CD14-positive monocyte (primary cell): ENCODE results near the gene IL16. TPM values are rescaled to one million over a fixed set of nuclear protein-coding genes. Genes with fewer than 3 reads are reported as not detected.

Experiments
- DNase-seq, 3 donors: peaks; one replicate each; pipeline ENCODE4 v3.0.0-alpha.2; 2011 to 2022
- H2AFZ ChIP-seq: 2 replicates; pipeline ENCODE4 v1.6.0; 2012; ENCODE audit warnings: mild to moderate bottlenecking, low read depth, low read length, inconsistent platforms; ENCODE audit not compliant: insufficient read depth, poor library complexity, severe bottlenecking
- H3K27ac ChIP-seq, 2 donors: 1 replicate in 1 of 2; 2 replicates in 1 of 2; pipeline ENCODE4 v1.5.1; 2012 to 2013; ENCODE audit warnings: low read length in 2 of 2, control low read depth in 1 of 2, inconsistent platforms in 1 of 2, low read depth in 1 of 2, mild to moderate bottlenecking in 1 of 2
- H3K27me3 ChIP-seq, 2 donors: one replicate each; pipeline versions ENCODE4 v1.6.0 to v1.6.1; 2011 to 2013; ENCODE audit warnings: low read length in 2 of 2; ENCODE audit not compliant: control insufficient read depth in 2 of 2, insufficient read depth in 2 of 2
- H3K36me3 ChIP-seq, 2 donors: replicated peaks in 1 of 2; 1 replicate in 1 of 2; 2 replicates in 1 of 2; pipeline versions ENCODE4 v1.5.1 to v1.6.1; 2012 to 2013; ENCODE audit warnings: low read length in 2 of 2, control low read depth in 1 of 2, inconsistent platforms in 1 of 2, mild to moderate bottlenecking in 1 of 2; ENCODE audit not compliant: insufficient read depth in 2 of 2, control insufficient read depth in 1 of 2
- H3K4me1 ChIP-seq, 2 donors: 1 replicate in 1 of 2; 2 replicates in 1 of 2; pipeline versions ENCODE4 v1.5.1 to v1.6.1; 2012 to 2013; ENCODE audit warnings: low read length in 2 of 2, control low read depth in 1 of 2, inconsistent platforms in 1 of 2, mild to moderate bottlenecking in 1 of 2, moderate library complexity in 1 of 2; ENCODE audit not compliant: insufficient read depth in 2 of 2, control insufficient read depth in 1 of 2
- H3K4me2 ChIP-seq: replicated peaks from 2 replicates; pipeline ENCODE3; 2012; ENCODE audit warnings: low read length, moderate library complexity, mild to moderate bottlenecking; ENCODE audit not compliant: poor library complexity, severe bottlenecking; ENCODE audit errors: extremely low read depth
- H3K4me3 ChIP-seq, 3 experiments: fragments of 200-600 bp in 1 of 3; sonication (generic) in 1 of 3; replicated peaks in 1 of 3; 1 replicate in 2 of 3; 2 replicates in 1 of 3; pipeline ENCODE4 v1.5.1; 2011 to 2013; ENCODE audit warnings: low read length in 3 of 3, mild to moderate bottlenecking in 3 of 3, control low read depth in 2 of 3, low read depth in 2 of 3, inconsistent platforms in 1 of 3, moderate library complexity in 1 of 3
- H3K79me2 ChIP-seq: 2 replicates; pipeline ENCODE4 v1.6.0; 2012; ENCODE audit warnings: mild to moderate bottlenecking, control low read depth, inconsistent platforms, low read length, moderate library complexity; ENCODE audit not compliant: insufficient read depth
- H3K9ac ChIP-seq: 2 replicates; pipeline ENCODE4 v1.6.0; 2017; ENCODE audit warnings: low read length, mild to moderate bottlenecking; ENCODE audit not compliant: insufficient read depth, poor library complexity, severe bottlenecking
- H3K9me3 ChIP-seq, 2 donors: replicated peaks in 1 of 2; 1 replicate in 1 of 2; 2 replicates in 1 of 2; pipeline versions ENCODE4 v1.5.1 to v1.6.1; 2012 to 2013; ENCODE audit warnings: low read length in 2 of 2, control low read depth in 1 of 2; ENCODE audit not compliant: control insufficient read depth in 1 of 2, insufficient read depth in 1 of 2
- H4K20me1 ChIP-seq: 2 replicates; pipeline ENCODE4 v1.6.0; 2012; ENCODE audit warnings: mild to moderate bottlenecking, low read length, control low read depth, moderate library complexity; ENCODE audit not compliant: insufficient read depth
- H3K27ac Mint-ChIP-seq, 7 donors: one replicate each; pipeline ENCODE4 v1.8.0; 2020; ENCODE audit warnings: mild to moderate bottlenecking in 7 of 7, mixed read lengths in 7 of 7, moderate library complexity in 6 of 7, inconsistent platforms in 2 of 7
- H3K27me3 Mint-ChIP-seq, 3 donors: one replicate each; pipeline ENCODE4 v1.8.0; 2021 to 2022; ENCODE audit warnings: low read depth in 3 of 3, mild to moderate bottlenecking in 3 of 3, mixed read lengths in 3 of 3, moderate library complexity in 3 of 3, inconsistent platforms in 1 of 3
- H3K36me3 Mint-ChIP-seq, 2 donors: one replicate each; pipeline ENCODE4 v1.8.0; 2020; ENCODE audit warnings: mixed read lengths in 2 of 2, inconsistent platforms in 1 of 2, mild to moderate bottlenecking in 1 of 2
- H3K4me1 Mint-ChIP-seq: one replicate; pipeline ENCODE4 v1.8.0; 2020; ENCODE audit warnings: mild to moderate bottlenecking, mixed read lengths
- H3K4me3 Mint-ChIP-seq, 2 donors: one replicate each; pipeline ENCODE4 v1.8.0; 2020; ENCODE audit warnings: mild to moderate bottlenecking in 2 of 2, mixed read lengths in 2 of 2, moderate library complexity in 1 of 2
- H3K9me3 Mint-ChIP-seq, 7 donors: one replicate each; pipeline ENCODE4 v1.8.0; 2020 to 2022; ENCODE audit warnings: mixed read lengths in 7 of 7, mild to moderate bottlenecking in 6 of 7, moderate library complexity in 6 of 7, inconsistent platforms in 2 of 7
- CTCF ChIP-seq: fragments of 200-600 bp; IDR thresholded peaks from one replicate; pipeline ENCODE4 v1.8.0; 2022; ENCODE audit warnings: antibody characterized with exemption, mild to moderate bottlenecking
- WGBS: methylation state at CpG from one replicate; pipeline ENCODE4 v1.1.5; 2013; ENCODE audit warnings: missing lambda C conversion rate; ENCODE audit not compliant: insufficient coverage; 5-methylcytosine and 5-hydroxymethylcytosine counted together
- intact Hi-C, 2 donors: fragments of 100-400 bp; cut with micrococcal nuclease; formaldehyde crosslinking; loops; one replicate each; pipeline versions ENCODE4 v1.15.0 to v1.15.1; 2023
- polyA plus RNA-seq, 3 donors: library from polyadenylated mRNA; depleted of rRNA in 1 of 3; unstranded in 2 of 3; stranded (reverse) in 1 of 3; fragments of 300-500 nt in 2 of 3; fragments of >200 nt in 1 of 3; fragmentation: Illumina TruSeq in 2 of 3; gene quantifications; 1 replicate in 2 of 3; 2 replicates in 1 of 3; pipeline ENCODE4 v1.2.3, GENCODE V29; 2012 to 2021

IL16 gene
- polyA plus RNA-seq, 3 donors, result 64.8 to 95.1 (median 71.5) TPM

- Histone ChIP-seq H3K9me3 (peaks cover 0 to 4% of the 10 kb centered on the region in 2 donors), H3K4me3 (no peak overlapping the region), H3K79me2 (no peaks in the 10 kb centered on the region), H4K20me1 (no peaks in the 10 kb centered on the region), H3K9ac (no peak overlapping the region), H3K27me3 (no peaks in the 10 kb centered on the region), H3K36me3 (no peaks in the 10 kb centered on the region), H3K27ac (no peak overlapping the region), H2AFZ (no peak overlapping the region), H3K4me2 (no peak overlapping the region), H3K4me1 (peaks cover 27 to 29% of the 10 kb centered on the region in 2 donors)
- WGBS, result 96% methylated on average over 11 of the region's 12 CpGs
- peaks cover 31% of the 10 kb centered on the region for H3K4me1 Mint-ChIP-seq
- DNase-seq, result no peak
- peak overlapping the region in 1 of 7 donors; percentile 36 for H3K27ac Mint-ChIP-seq
- no peak for TF ChIP-seq CTCF
- peaks cover 3% of the 10 kb centered on the region in 2 donors for H3K36me3 Mint-ChIP-seq
- peaks cover 5 to 11% (median 7%) of the 10 kb centered on the region in 7 donors for H3K9me3 Mint-ChIP-seq
- H3K27me3 Mint-ChIP-seq, result peaks cover 0 to 4% (median 0%) of the 10 kb centered on the region in 3 donors
- H3K4me3 Mint-ChIP-seq, result no peak overlapping the region
- intact Hi-C loops, result no loop called here
Measured at GRCh38 chr15:81281766-81282605, 85.3 kb downstream of the IL16 start.

GRCh38 chr15:81282606-81282895 is 85.9 kb downstream of the IL16 start:
- Histone ChIP-seq H3K4me1 (peaks cover 31 to 34% of the 10 kb centered on the region in 2 donors), H3K79me2 (no peaks in the 10 kb centered on the region), H3K9ac (no peak overlapping the region), H3K4me2 (no peak overlapping the region), H2AFZ (no peak overlapping the region), H3K9me3 (peaks cover 0 to under 1% of the 10 kb centered on the region in 2 donors), H3K36me3 (no peaks in the 10 kb centered on the region), H3K27me3 (no peaks in the 10 kb centered on the region), H3K4me3 (no peak overlapping the region), H3K27ac (no peak overlapping the region), H4K20me1 (no peaks in the 10 kb centered on the region)
- H3K27me3 Mint-ChIP-seq, result peaks cover 0 to 5% (median 0%) of the 10 kb centered on the region in 3 donors
- intact Hi-C loops, result no loop called here
- peaks cover 0 to 7% (median 3%) of the 10 kb centered on the region in 7 donors for H3K9me3 Mint-ChIP-seq
- no peak for TF ChIP-seq CTCF
- peak overlapping the region in 2 of 7 donors; percentile 44 to 46 for H3K27ac Mint-ChIP-seq
- WGBS, result over 99% methylated on average over 10 of the region's 18 CpGs
- H3K4me3 Mint-ChIP-seq, result no peak overlapping the region
- peaks cover 2 to 3% of the 10 kb centered on the region in 2 donors for H3K36me3 Mint-ChIP-seq
- DNase-seq, result no peak
- peaks cover 36% of the 10 kb centered on the region for H3K4me1 Mint-ChIP-seq
